Adrenal gland (tissue), 12 donors: ENCODE data around the gene RNFT2. TPM values are rescaled to one million over a fixed set of nuclear protein-coding genes. Genes with fewer than 3 reads are reported as not detected.
"Not testable (repeated sequence)": the region's sequence is repeated elsewhere in the genome, so short reads cannot be mapped to it uniquely, and the experiment has no call there.

Experiments used
- DNase-seq, 7 donors: peaks; one replicate each; pipeline ENCODE4 v3.0.0-alpha.2; 2019 to 2020
- H3K27ac ChIP-seq, 5 donors: fragments of 200-600 bp; sonication (generic) in 4 of 5; 1 replicate in 3 of 5; 2 replicates in 2 of 5; pipeline versions ENCODE4 v1.5.1 to v1.8.0; 2016 to 2020; ENCODE audit warnings: mild to moderate bottlenecking in 1 of 5
- H3K27me3 ChIP-seq: fragments of 200-600 bp; 2 replicates; pipeline ENCODE4 v1.8.0; 2021
- H3K36me3 ChIP-seq, 2 donors: fragments of 200-600 bp; replicated peaks in 1 of 2; 1 replicate in 1 of 2; 2 replicates in 1 of 2; pipeline versions ENCODE4 v1.5.1 to v1.8.0; 2018 to 2022
- H3K4me1 ChIP-seq, 2 donors: fragments of 200-600 bp; replicated peaks in 1 of 2; 1 replicate in 1 of 2; 2 replicates in 1 of 2; pipeline versions ENCODE4 v1.5.1 to v1.8.0; 2018 to 2021
- H3K4me3 ChIP-seq, 4 donors: fragments of 200-600 bp; sonication (generic) in 3 of 4; one replicate each; pipeline ENCODE4 v1.5.1; 2016 to 2018
- H3K9me3 ChIP-seq, 3 donors: fragments of 200-600 bp; sonication (generic) in 1 of 3; replicated peaks in 1 of 3; 1 replicate in 2 of 3; 2 replicates in 1 of 3; pipeline versions ENCODE4 v1.5.1 to v1.8.0; 2016 to 2021
- CTCF ChIP-seq, 6 experiments: fragments of 450-650 bp in 4 of 6; fragments of 200-600 bp in 2 of 6; sonication (generic) in 1 of 6; IDR thresholded peaks; 1 replicate in 5 of 6; 2 replicates in 1 of 6; pipeline versions ENCODE4 v1.5.1 to v1.8.0; 2016 to 2021; ENCODE audit warnings: antibody characterized with exemption in 6 of 6, mild to moderate bottlenecking in 2 of 6, moderate library complexity in 1 of 6
- POLR2A ChIP-seq, 2 donors: fragments of 450-650 bp; IDR thresholded peaks; one replicate each; pipeline ENCODE4 v1.6.1; 2017; ENCODE audit warnings: antibody characterized with exemption in 2 of 2, mild to moderate bottlenecking in 2 of 2, moderate library complexity in 1 of 2
- WGBS, 4 donors: extraction: QIAGEN DNeasy Blood & Tissue Kit in 2 of 4; methylation state at CpG; one replicate each; pipeline versions ENCODE4 v1.1.5 to v1.1.7; 2013 to 2017; 5-methylcytosine and 5-hydroxymethylcytosine counted together
- intact Hi-C, 2 donors: fragments of 100-400 bp; cut with DNase I; formaldehyde crosslinking; loops; one replicate each; pipeline versions ENCODE4 v1.14.1 to v1.15.0; 2022 to 2023
- polyA plus RNA-seq, 3 donors: library from polyadenylated mRNA; stranded (reverse); fragments of 200-250 nt in 2 of 3; fragments of 350-450 nt in 1 of 3; fragmentation: Illumina TruSeq in 1 of 3; extraction: RNeasy Lipid Tissue Mini Kit (QIAGEN cat#74804) in 1 of 3; gene quantifications; one replicate each; pipeline ENCODE4 v1.2.3, GENCODE V29; 2013 to 2014
- total RNA-seq, 9 donors: library from RNA; depleted of rRNA in 4 of 9; stranded (reverse); fragments of >200 nt in 4 of 9; fragments of 120-200 nt in 1 of 9; fragmentation: NEBNext Ultra II Directional in 1 of 9; extraction: Animal tissue kit (Norgen Biotek cat#: 25700) in 1 of 9; gene quantifications; one replicate each; pipeline versions ENCODE4 v1.1.0 to v1.2.4, GENCODE V29; 2013 to 2023
- donor health status: healthy with polysubstance abuse.
- donor health status: Bipolar disorder and iron deficiency.
- donor health status: DM: yes; HTN: yes; CAD: no.
- donor health status: DM: no; HTN: no; CAD: no.
- donor health status: DM: no; HTN: no; CAD: no.
- donor health status: DM: yes; HTN: yes; CAD: no.

Gene RNFT2
- total and polyA plus RNA-seq, 12 donors: 2.8 to 11.4 (median 5.8) TPM

GRCh38 chr12:116749884-116750283, 11.8 kb downstream of the RNFT2 start:
- 94 to 95% (median 95%) methylated on average over 3 to 26 of the region's 26 CpGs for WGBS, 4 donors
- Histone ChIP-seq H3K4me1 (no peaks in the 10 kb centered on the region), H3K27ac (no peak overlapping the region), H3K4me3 (no peak overlapping the region), H3K9me3 (no peaks in the 10 kb centered on the region), H3K27me3 (no peaks in the 10 kb centered on the region), H3K36me3 (no peaks in the 10 kb centered on the region)
- TF ChIP-seq POLR2A (IDR thresholded peaks at IDR 0.05): no peak
- no peak for TF ChIP-seq CTCF (IDR thresholded peaks at IDR 0.05)
- intact Hi-C loops: no loop called here
- DNase-seq: no peak

DNA sequence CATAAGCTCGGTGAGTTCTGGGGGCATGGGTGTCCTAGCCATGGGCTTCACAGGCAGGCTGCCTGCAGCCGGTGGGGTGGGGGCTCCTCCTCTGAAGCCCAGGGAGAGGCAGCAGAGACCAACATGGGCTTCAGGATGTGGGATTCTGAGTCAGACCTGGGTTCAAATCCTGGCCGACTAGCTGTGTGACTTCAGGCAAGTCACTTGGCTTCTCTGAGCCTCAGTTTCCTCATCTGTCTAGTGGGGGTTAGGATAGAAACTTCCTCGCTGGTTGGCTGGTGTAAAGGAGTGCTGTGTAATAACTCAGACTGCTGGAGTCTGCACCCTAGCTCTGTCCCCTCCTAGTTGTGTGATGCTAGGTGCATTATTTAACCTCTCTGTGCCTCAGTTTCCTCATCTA, 12.2 kb downstream of the RNFT2 start:
- Histone ChIP-seq H3K27me3 (no peaks in the 10 kb centered on the region), H3K27ac (no peak overlapping the region), H3K4me3 (no peak overlapping the region), H3K36me3 (no peaks in the 10 kb centered on the region), H3K9me3 (no peaks in the 10 kb centered on the region), H3K4me1 (no peaks in the 10 kb centered on the region)
- TF ChIP-seq POLR2A (IDR thresholded peaks at IDR 0.05) (no peak), CTCF (IDR thresholded peaks at IDR 0.05) (no peak)
- WGBS, 4 donors: 83 to 98% (median 94%) methylated on average over 3 to 4 of the region's 4 CpGs
- intact Hi-C loops: no loop called here
- no peak for DNase-seq

DNA sequence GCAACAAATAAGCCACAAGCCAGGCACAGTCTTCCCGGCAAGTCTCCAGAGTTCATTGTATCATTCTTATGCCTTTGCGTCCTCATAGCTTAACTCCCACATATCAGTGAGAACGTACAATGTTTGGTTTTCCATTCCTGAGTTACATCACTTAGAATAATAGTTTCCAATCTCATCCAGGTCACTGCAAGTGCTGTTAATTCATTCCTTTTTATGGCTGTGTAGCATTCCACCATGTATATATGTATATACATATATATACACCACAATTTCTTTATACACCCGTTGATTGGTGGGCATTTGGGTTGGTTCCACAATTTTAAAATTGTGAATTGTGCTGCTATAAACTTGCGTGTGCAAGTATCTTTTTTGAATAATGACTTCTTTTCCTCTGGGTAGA, 16.0 kb downstream of the RNFT2 start:
- H3K27ac ChIP-seq, H3K9me3 ChIP-seq, H3K4me3 ChIP-seq, DNase-seq, H3K36me3 ChIP-seq, H3K4me1 ChIP-seq, H3K27me3 ChIP-seq, intact Hi-C loops: not testable (repeated sequence)
- 91 to 95% (median 93%) methylated on average over 5 of the region's 5 CpGs for WGBS, 4 donors

DNA sequence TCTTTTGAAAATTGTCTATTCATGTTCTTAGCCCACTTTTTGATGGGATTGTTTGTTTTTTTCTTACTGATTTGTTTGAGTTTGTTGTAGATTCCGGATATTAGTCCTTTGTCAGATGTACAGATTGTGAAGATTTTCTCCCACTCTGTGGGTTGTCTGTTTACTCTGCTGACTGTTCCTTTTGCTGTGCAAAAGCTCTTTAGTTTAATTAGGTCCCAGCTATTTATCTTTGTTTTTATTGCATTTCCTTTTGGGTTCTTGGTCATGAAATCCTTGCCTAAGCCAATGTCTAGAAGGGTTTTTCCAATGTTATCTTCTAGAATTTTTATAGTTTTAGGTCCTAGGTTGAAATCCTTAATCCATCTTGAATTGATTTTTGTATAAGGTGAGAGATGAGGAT, 16.7 kb downstream of the RNFT2 start:
- H3K9me3 ChIP-seq, H3K27me3 ChIP-seq, H3K36me3 ChIP-seq, H3K27ac ChIP-seq, intact Hi-C loops, DNase-seq, H3K4me3 ChIP-seq, H3K4me1 ChIP-seq: not testable (repeated sequence)
- WGBS, 4 donors: 93 to 100% (median 95%) methylated on average over 1 of the region's 1 CpG

DNA sequence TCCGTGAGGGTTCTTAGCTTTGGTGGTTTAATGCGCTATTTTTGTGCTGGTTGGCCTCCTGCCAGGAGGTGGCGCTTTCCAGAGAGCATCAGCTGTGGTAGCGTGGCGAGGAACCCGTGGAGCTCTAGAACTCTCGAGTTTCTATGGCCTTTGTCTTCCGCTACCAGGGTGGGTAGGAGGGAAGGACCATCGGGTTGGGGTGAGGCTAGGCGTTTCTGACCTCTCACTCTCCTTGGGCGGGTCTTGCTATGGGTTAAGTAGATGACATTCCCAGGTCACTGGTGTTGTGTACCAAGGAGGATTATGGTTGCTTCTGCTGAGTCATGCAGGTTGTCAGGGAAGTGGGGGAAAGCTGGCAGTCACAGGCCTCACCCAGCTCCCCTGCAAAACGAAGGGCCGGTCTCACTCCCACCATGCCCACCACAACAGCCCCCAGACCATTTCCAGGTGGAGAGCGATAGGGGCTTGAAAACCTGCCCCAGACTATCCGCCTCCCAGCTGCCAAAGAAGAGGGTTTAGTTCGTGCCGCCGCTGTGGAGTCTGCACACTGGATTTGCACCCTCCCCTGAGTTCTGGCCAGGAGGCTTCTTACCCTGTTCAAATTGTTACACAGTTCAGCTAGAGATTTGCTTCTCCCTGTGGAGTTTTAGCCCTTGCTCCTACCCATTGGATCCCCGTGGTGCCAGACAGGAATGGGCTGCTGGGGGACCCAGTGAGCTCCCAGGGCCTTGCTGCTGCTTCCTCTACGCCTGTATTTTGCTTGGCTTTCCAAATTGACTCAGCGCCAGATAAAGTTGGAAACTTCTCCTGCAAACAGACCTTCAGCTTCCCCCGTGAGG, 21.9 kb downstream of the RNFT2 start:
- TF ChIP-seq CTCF (IDR thresholded peaks at IDR 0.05) (no peak), POLR2A (IDR thresholded peaks at IDR 0.05) (no peak)
- DNase-seq: peak in 1 of 7 donors; percentile 59
- Histone ChIP-seq H3K4me1 (no peaks in the 10 kb centered on the region), H3K4me3 (peak overlapping the region in 1 of 4 donors; percentile 23), H3K9me3 (no peaks in the 10 kb centered on the region), H3K27ac (no peak overlapping the region), H3K36me3 (no peaks in the 10 kb centered on the region), H3K27me3 (no peaks in the 10 kb centered on the region)
- WGBS, 4 donors: 67 to 81% (median 79%) methylated on average over 15 to 22 of the region's 22 CpGs
- intact Hi-C loops: no loop called here
